Ishikawa (cell line): ENCODE data around the gene OSM.

Experiments used
- CEBPB ChIP-seq: IDR thresholded peaks from 2 replicates; pipeline ENCODE4 v1.6.1; 2012
- EP300 ChIP-seq: IDR thresholded peaks from 2 replicates; pipeline ENCODE4 v1.6.1; 2012; ENCODE audit warnings: borderline replicate concordance
- FOXM1 ChIP-seq: IDR thresholded peaks from 2 replicates; pipeline ENCODE4 v1.6.1; 2012; ENCODE audit warnings: low read depth, borderline replicate concordance
- MAX ChIP-seq: IDR thresholded peaks from 2 replicates; pipeline ENCODE4 v1.6.1; 2012
- REST ChIP-seq: IDR thresholded peaks from 2 replicates; pipeline ENCODE4 v1.6.1; 2012; ENCODE audit warnings: low read depth, mild to moderate bottlenecking
- TAF1 ChIP-seq: IDR thresholded peaks from 2 replicates; pipeline ENCODE4 v1.6.1; 2012; ENCODE audit warnings: low read depth, mild to moderate bottlenecking
- TCF12 ChIP-seq: IDR thresholded peaks from 2 replicates; pipeline ENCODE4 v1.6.1; 2012; ENCODE audit warnings: low read depth
- YY1 ChIP-seq: IDR thresholded peaks from 2 replicates; pipeline ENCODE4 v1.6.1; 2012; ENCODE audit warnings: low read depth
- ZBTB7A ChIP-seq: IDR thresholded peaks from 2 replicates; pipeline ENCODE4 v1.6.1; 2012; ENCODE audit warnings: low read depth

- TF ChIP-seq CEBPB, result no peak
- 0 out of 2 replicates have a peak, but pooled peaks have one; percentile 43 for TF ChIP-seq YY1
- no peak for TF ChIP-seq FOXM1
- TF ChIP-seq TAF1, result no peak
- TF ChIP-seq ZBTB7A, result no peak
- no peak for TF ChIP-seq TCF12
- TF ChIP-seq EP300, result no peak
- no peak for TF ChIP-seq REST
- no peak for TF ChIP-seq MAX
Measured at GRCh38 chr22:30262917-30263741, 3.5 kb downstream of the OSM start.
